ENCODE data around the gene NCAPG2. TPM values are rescaled to one million over a fixed set of nuclear protein-coding genes. Genes with fewer than 3 reads are reported as not detected.

The NCAPG2 gene
- total and polyA plus RNA-seq, 10 of the 15 experiments (the other 5 are each of a cell fraction or from before 2014, with no cell fraction given): 11.2 to 78.2 (median 49.2) TPM

GRCh38 chr7:158638001-158638400 lies 66.6 kb downstream of the NCAPG2 start:
- intact Hi-C loops (cut with micrococcal nuclease; ENCODE audit: unreplicated experiment) (no loop called here), in situ Hi-C loops (cut with MboI) (no loop called here)
- Histone ChIP-seq H3K4me1 (ENCODE audit: control insufficient read depth, insufficient read depth, low read length) (peaks cover 8% of the 10 kb centered on the region; the same call in 1 of the 2 replicates), H4K20me1 (ENCODE audit: control insufficient read depth, insufficient read depth) (no peaks in the 10 kb centered on the region), H3K27me3 (replicated peaks in 1 of 2; ENCODE audit: control insufficient read depth in 2 of 2, insufficient read depth in 2 of 2, low read length in 1 of 2) (no peaks in the 10 kb centered on the region), H2AFZ (ENCODE audit: control insufficient read depth, low read depth, low read length) (no peak overlapping the region), H3K9ac (ENCODE audit: control insufficient read depth, insufficient read depth, low read length) (no peak overlapping the region), H3K4me3 (no peak overlapping the region), H3K4me2 (ENCODE audit: control insufficient read depth, insufficient read depth) (no peak overlapping the region), H3K36me3 (ENCODE audit: control insufficient read depth in 2 of 2, insufficient read depth in 2 of 2, low read length in 1 of 2) (peaks cover 6 to 9% of the 10 kb centered on the region in 2 experiments), H3K79me2 (ENCODE audit: control insufficient read depth, insufficient read depth, low read length) (no peaks in the 10 kb centered on the region), H3K9me3 (replicated peaks; ENCODE audit: control insufficient read depth, insufficient read depth, low read length) (no peaks in the 10 kb centered on the region), H3K27ac (ENCODE audit: control insufficient read depth, insufficient read depth) (no peak overlapping the region)
- BruUV-seq (replicated peaks): no TSS peak
- ChIA-PET POLR2A (no interaction called here), SMC1A (ENCODE audit: uncharacterized antibody, unreplicated experiment) (no interaction called here), CTCF (interaction anchor here (0.9 kb wide), 1 partner anchor 9 kb away, joined by 3 read pairs; no protein-coding TSS in a partner anchor), RAD21 (ENCODE audit: unreplicated experiment) (no interaction called here)
- DNase-seq (ENCODE audit: low read depth, low spot score) (no peak), FAIRE-seq (no peak), ATAC-seq (no peak)
- WGBS (ENCODE audit: insufficient coverage, insufficient replicate concordance, low lambda C conversion rate, missing lambda C conversion rate): 100% methylated on average over 7 of the region's 7 CpGs
- TF ChIP-seq IRF4 (IDR thresholded peaks at IDR 0.05; ENCODE audit: low read depth, low read length) (no peak), SIX5 (IDR thresholded peaks at IDR 0.05; ENCODE audit: low read depth, low read length, severe bottlenecking) (no peak), FOS (IDR thresholded peaks at IDR 0.05; ENCODE audit: borderline replicate concordance, extremely low read depth, insufficient read length) (no peak), CHD1 (IDR thresholded peaks at IDR 0.05; ENCODE audit: low read depth, low read length) (no peak), HDGF (IDR thresholded peaks at IDR 0.05) (no peak), ZZZ3 (IDR thresholded peaks at IDR 0.05; ENCODE audit: control insufficient read depth, insufficient read length, low read depth) (no peak), CREM (IDR thresholded peaks at IDR 0.05; ENCODE audit: low read depth) (no peak), STAT1 (conservative IDR thresholded peaks at IDR 0.05) (no peak), FOXK2 (IDR thresholded peaks at IDR 0.05) (no peak), TCF7 (IDR thresholded peaks at IDR 0.05; ENCODE audit: borderline replicate concordance) (no peak), CREB1 (IDR thresholded peaks at IDR 0.05; ENCODE audit: low read depth) (no peak), ATF7 (IDR thresholded peaks at IDR 0.05; ENCODE audit: low read depth) (no peak), ZNF207 (IDR thresholded peaks at IDR 0.05; ENCODE audit: borderline replicate concordance) (no peak)
- TF ChIP-seq, protein P1, sequence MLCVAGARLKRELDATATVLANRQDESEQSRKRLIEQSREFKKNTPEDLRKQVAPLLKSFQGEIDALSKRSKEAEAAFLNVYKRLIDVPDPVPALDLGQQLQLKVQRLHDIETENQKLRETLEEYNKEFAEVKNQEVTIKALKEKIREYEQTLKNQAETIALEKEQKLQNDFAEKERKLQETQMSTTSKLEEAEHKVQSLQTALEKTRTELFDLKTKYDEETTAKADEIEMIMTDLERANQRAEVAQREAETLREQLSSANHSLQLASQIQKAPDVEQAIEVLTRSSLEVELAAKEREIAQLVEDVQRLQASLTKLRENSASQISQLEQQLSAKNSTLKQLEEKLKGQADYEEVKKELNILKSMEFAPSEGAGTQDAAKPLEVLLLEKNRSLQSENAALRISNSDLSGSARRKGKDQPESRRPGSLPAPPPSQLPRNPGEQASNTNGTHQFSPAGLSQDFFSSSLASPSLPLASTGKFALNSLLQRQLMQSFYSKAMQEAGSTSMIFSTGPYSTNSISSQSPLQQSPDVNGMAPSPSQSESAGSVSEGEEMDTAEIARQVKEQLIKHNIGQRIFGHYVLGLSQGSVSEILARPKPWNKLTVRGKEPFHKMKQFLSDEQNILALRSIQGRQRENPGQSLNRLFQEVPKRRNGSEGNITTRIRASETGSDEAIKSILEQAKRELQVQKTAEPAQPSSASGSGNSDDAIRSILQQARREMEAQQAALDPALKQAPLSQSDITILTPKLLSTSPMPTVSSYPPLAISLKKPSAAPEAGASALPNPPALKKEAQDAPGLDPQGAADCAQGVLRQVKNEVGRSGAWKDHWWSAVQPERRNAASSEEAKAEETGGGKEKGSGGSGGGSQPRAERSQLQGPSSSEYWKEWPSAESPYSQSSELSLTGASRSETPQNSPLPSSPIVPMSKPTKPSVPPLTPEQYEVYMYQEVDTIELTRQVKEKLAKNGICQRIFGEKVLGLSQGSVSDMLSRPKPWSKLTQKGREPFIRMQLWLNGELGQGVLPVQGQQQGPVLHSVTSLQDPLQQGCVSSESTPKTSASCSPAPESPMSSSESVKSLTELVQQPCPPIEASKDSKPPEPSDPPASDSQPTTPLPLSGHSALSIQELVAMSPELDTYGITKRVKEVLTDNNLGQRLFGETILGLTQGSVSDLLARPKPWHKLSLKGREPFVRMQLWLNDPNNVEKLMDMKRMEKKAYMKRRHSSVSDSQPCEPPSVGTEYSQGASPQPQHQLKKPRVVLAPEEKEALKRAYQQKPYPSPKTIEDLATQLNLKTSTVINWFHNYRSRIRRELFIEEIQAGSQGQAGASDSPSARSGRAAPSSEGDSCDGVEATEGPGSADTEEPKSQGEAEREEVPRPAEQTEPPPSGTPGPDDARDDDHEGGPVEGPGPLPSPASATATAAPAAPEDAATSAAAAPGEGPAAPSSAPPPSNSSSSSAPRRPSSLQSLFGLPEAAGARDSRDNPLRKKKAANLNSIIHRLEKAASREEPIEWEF (IDR thresholded peaks at IDR 0.05; ENCODE audit: insufficient replicate concordance, low read depth, low read length): no peak
